Rectal smooth muscle tissue (tissue), 1 donor: Measurements from ENCODE around the gene TXNDC11.
A peak's percentile ranks its signal among the peaks of the same experiment; 100 is the strongest.

Experiments used
- H3K27ac ChIP-seq: one replicate; pipeline ENCODE4 v1.7.0; 2013; ENCODE audit warnings: low read depth, low read length, inconsistent platforms
- H3K27me3 ChIP-seq: one replicate; pipeline ENCODE4 v1.7.0; 2013; ENCODE audit warnings: low read length; ENCODE audit not compliant: control insufficient read depth, insufficient read depth
- H3K36me3 ChIP-seq: one replicate; pipeline ENCODE4 v1.7.0; 2013; ENCODE audit warnings: low read length; ENCODE audit not compliant: control insufficient read depth, insufficient read depth
- H3K4me1 ChIP-seq: one replicate; pipeline ENCODE4 v1.7.0; 2013; ENCODE audit warnings: low read length; ENCODE audit not compliant: control insufficient read depth, insufficient read depth
- H3K4me3 ChIP-seq: one replicate; pipeline ENCODE4 v1.7.0; 2013; ENCODE audit warnings: low read length
- H3K9ac ChIP-seq: one replicate; pipeline ENCODE4 v1.7.0; 2013; ENCODE audit warnings: low read length

Gene TXNDC11

DNA sequence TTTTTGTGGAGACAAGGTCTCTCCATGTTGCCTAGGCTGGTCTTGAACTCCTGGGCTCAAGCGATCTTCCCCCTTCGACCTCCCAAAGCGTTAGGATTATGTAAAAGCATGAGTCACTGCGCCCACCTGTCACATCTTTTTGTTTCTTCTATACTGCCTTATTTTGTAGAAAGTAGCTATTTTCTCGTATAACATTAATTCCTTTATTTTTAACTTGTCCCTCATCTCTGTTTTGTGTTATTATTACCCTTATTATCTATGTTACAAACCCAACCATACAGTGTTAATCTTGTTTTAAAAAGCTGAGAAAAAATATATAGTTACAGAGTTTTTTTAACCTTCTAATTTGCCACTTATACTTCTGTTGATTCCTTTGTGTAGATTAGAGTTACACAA lies 1.4 kb upstream of the TXNDC11 start:
- Histone ChIP-seq H3K9ac (no peak overlapping the region), H3K27ac (no peak overlapping the region)

DNA sequence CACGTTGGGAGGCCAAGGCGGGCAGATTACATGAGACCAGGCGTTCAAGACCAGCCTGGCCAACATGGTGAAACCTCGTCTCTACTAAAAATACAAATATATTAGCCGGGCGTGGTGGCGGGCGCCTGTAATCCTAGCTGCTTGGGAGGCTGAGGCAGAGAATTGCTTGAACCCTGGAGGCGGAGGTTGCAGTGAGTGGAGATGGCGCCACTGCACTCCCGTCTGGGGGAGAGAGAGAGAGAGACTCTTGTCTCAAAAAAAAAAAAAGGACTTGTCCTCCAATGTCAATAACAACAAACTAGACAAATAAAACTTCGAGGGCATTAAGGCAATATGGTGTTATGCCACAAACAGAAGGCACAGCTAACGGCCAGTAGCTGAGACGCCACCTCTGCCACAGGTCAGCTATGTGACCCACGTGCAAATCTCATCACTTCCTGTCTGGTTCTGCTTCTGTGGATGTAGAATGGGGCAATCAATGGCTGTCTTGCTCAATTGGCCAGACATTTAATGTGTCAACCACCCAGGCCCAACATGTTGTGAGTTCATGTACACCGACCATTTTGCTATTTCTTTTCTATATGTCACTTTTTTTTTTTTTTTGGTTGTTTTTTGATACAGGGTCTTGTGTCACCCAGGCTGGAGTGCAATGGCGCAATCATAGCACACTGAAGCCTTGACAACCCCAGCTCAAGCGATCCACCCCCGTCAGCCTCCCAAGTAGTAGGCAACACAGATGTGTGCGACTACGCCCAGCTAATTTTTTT lies 834 bp upstream of the TXNDC11 start:
- peak overlapping the region; percentile 95 for H3K27ac ChIP-seq
- H3K27me3 ChIP-seq: no peaks in the 10 kb centered on the region
- H3K4me1 ChIP-seq: peaks cover 14% of the 10 kb centered on the region
- H3K9ac ChIP-seq: peak overlapping the region; percentile 65
- peak overlapping the region; percentile 76 for H3K4me3 ChIP-seq
- H3K36me3 ChIP-seq: peaks cover 2% of the 10 kb centered on the region

More for the DNA sequence above, 1.4 kb upstream of the TXNDC11 start:
- H3K36me3 ChIP-seq: peaks cover 2% of the 10 kb centered on the region
- H3K27me3 ChIP-seq: no peaks in the 10 kb centered on the region
- peak overlapping the region; percentile 76 for H3K4me3 ChIP-seq
- H3K4me1 ChIP-seq: peaks cover 14% of the 10 kb centered on the region

DNA sequence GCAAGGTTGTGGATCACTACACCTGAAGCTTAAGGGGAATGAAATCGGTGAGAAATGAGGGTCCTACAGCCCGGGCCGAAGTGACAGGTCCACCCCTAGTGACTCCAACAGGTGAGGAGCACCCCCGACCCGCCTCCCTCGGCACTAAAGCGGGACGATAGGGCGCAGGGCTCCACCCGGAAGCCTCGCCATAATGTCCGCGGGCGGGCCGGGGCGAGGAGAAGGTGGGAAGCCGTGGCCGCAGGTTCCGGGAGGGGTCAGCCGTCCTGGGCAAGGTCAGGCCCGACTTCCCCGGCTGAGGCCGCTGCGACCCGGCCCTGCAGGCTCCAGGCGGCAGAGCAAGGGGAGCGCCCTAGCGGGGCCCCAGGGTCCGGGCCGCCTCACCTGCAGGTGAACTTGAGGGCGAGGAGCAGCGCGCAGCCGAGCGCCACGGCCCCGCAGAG lies 543 bp downstream of the TXNDC11 start:
- H3K27ac ChIP-seq: peak overlapping the region; percentile 95
- H3K4me1 ChIP-seq: peaks cover 14% of the 10 kb centered on the region
- peak overlapping the region; percentile 63 for H3K9ac ChIP-seq
- H3K36me3 ChIP-seq: no peaks in the 10 kb centered on the region
- H3K27me3 ChIP-seq: no peaks in the 10 kb centered on the region
- H3K4me3 ChIP-seq: peak overlapping the region; percentile 70

DNA sequence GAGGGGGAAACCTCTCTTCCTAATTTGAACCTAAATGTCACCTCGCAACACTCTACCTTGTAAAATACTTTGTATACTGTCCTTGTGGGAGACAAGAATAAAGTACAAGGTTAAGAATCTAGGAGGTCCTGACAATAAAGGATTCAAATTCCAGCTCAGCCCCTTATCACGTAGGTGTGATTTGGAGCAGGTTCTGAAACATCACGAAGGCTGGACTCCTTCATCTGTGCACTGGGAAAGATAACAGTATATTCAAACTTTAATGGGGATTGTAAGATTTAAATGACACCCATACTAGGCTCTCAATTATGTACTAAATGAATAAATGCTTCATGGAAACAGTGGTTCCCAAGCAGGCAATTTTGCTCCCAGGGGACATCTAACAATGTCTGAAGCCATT lies 2.1 kb downstream of the TXNDC11 start:
- H3K4me1 ChIP-seq: peaks cover 19% of the 10 kb centered on the region

DNA sequence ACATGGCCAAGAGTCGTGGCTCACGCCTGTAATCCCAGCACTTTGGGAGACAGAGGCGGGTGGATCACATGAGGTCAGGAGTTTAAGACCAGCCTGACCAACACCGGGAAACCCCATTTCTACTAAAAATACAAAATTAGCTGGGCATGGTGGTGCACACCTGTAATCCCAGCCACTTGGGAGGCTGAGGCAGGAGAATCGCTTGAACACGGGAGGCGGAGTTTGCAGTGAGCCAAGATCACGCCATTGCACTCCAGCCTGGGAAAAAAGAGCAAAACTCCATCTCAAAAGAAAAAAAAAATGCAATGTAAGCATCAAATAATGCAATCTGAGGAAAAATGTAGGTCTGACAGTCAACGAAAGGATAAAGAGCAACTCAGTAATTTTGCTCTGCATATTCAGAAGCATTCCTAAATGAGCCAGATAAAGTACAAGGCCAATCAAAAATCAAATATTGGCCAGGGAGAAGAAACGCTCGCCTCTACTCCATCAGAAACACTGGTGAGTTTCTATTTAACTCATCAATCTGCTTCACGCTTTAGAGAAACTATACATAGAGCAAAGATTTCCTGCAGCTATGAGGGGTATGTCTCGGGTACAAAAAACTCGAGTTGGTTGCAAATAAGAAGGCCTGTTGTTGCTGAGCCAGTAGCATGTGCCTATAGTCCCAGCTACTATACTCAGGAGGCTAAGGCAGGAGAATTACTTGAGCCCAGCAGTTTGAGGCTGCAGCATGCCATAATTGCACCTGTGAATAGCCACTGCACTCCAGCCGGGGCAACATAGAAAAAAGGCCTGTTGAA lies 3.7 kb downstream of the TXNDC11 start:
- Histone ChIP-seq H3K9ac (no peak overlapping the region), H3K4me1 (peaks cover 19% of the 10 kb centered on the region), H3K4me3 (peak overlapping the region; percentile 9), H3K27ac (no peak overlapping the region), H3K36me3 (peaks cover 12% of the 10 kb centered on the region), H3K27me3 (no peaks in the 10 kb centered on the region)

More for the DNA sequence above, 2.1 kb downstream of the TXNDC11 start:
- H3K4me3 ChIP-seq: peak overlapping the region; percentile 70
- H3K27me3 ChIP-seq: no peaks in the 10 kb centered on the region
- H3K36me3 ChIP-seq: peaks cover 5% of the 10 kb centered on the region
- H3K9ac ChIP-seq: no peak overlapping the region
- peak overlapping the region; percentile 20 for H3K27ac ChIP-seq

DNA sequence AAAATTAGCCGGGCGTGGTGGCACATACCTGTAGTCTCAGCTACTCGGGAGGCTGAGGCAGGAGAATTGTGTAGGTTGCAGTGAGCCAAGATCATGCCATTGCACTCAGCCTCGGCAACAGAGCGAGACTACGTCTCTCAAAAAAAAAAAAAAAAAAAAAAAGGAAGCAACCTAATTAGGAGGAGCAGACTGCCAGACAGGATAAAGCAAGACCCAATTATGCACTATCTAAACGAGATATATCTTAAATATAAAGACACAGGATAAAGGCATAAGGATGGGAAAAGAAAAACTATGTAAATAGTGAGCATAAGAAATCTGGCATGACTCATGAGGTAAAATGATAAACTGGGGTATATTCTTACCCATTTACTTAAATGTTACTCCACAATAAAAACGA lies 4.9 kb downstream of the TXNDC11 start:
- Histone ChIP-seq H3K9ac (no peak overlapping the region), H3K4me3 (no peak overlapping the region), H3K36me3 (peaks cover 12% of the 10 kb centered on the region), H3K27ac (no peak overlapping the region), H3K4me1 (peaks cover 19% of the 10 kb centered on the region), H3K27me3 (no peaks in the 10 kb centered on the region)

DNA sequence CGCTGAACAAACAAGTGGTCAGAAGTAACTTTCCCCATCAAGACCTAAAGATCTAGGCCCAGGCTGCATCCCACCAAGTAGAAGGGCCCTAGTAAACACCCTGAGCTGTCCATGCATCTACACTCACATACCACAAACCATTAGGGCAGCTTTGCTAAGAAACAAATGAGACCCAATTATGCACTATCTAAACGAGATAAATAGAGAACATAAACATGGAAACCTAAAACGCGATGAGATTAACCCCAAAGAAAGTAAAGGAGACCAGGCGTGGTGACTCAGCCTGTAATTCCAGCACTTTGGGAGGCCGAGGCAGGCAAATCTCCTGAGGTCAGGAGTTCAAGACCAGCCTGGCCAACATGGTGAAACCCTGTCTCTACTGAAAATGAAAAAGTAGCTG lies 5.8 kb downstream of the TXNDC11 start:
- Histone ChIP-seq H3K36me3 (peaks cover 18% of the 10 kb centered on the region), H3K9ac (no peak overlapping the region), H3K27ac (no peak overlapping the region), H3K27me3 (no peaks in the 10 kb centered on the region), H3K4me1 (peaks cover 19% of the 10 kb centered on the region), H3K4me3 (no peak overlapping the region)

DNA sequence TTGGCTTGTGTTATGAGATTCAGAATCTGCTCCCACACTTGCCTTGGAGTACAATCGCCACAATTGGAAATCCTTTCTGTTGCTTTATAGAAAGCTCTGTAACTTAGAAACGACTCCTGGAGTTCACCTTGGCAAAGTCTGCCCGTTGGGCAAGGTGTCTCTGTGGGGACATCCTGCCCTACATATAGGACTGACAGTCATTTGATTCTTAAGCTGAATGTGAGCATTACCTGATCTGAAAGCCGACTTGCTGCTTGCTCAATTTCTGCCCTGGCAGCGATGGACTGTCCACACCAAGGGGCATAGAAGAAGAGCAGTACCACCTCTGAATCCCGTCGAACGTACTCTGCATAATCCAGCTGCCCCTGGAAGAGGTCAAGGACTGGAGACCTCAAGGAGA lies 6.9 kb downstream of the TXNDC11 start:
- no peak overlapping the region for H3K4me3 ChIP-seq
- peaks cover 12% of the 10 kb centered on the region for H3K4me1 ChIP-seq
- no peak overlapping the region for H3K9ac ChIP-seq
- no peaks in the 10 kb centered on the region for H3K27me3 ChIP-seq
- peaks cover 19% of the 10 kb centered on the region for H3K36me3 ChIP-seq
- H3K27ac ChIP-seq: no peak overlapping the region

DNA sequence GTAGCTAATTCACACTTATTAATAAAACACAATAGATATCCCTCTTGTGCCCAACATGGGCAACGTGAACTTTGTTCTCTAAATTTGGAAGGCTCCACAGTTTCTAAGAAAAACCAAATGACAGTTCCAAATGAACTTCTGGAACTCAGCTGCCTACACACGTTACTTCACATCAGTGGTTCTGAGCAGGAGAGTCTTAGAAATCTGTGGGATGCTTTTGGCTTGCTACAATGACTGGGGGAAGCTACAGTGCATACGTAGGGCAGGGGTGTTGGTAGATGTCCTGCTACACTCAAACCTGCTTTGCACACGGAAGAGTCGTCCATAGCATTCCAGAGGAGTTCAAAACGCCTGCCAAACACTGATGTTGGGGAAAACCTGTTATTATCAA lies 8.0 kb downstream of the TXNDC11 start:
- H3K4me1 ChIP-seq: peaks cover 5% of the 10 kb centered on the region
- no peak overlapping the region for H3K4me3 ChIP-seq
- no peaks in the 10 kb centered on the region for H3K27me3 ChIP-seq
- H3K27ac ChIP-seq: peak overlapping the region; percentile 27
- H3K36me3 ChIP-seq: peaks cover 19% of the 10 kb centered on the region
- no peak overlapping the region for H3K9ac ChIP-seq

DNA sequence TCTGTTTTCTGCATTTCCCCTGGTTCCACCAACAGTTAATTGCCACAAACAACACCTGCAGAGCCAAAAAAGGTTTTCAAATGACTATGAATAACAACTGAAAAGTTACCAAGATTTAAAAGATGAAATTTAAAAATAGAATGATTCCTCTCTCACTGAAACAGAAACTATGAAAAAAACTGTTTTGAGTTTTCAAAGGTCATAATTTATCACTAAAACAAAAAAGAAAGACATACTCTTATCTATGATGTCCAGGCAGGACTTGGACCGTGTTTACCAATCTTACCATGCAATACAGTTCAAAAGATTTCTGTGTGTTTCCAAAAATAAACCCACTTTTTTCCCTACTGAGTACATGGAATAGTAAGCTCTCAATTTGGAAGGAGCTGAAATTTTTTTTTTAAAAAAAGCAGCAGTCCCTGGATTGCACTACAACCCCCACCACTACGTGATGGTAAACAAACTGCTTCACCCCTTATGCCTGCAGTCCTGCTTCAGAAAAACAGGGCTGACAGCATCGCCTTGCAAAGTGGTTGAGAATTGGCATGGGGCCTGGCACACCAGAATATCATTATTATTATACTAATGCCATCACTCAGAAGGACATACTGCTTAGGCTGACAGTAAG lies 8.5 kb downstream of the TXNDC11 start:
- Histone ChIP-seq H3K4me1 (peaks cover 5% of the 10 kb centered on the region), H3K27ac (peak overlapping the region; percentile 27), H3K36me3 (peaks cover 19% of the 10 kb centered on the region), H3K27me3 (no peaks in the 10 kb centered on the region), H3K9ac (no peak overlapping the region), H3K4me3 (no peak overlapping the region)

DNA sequence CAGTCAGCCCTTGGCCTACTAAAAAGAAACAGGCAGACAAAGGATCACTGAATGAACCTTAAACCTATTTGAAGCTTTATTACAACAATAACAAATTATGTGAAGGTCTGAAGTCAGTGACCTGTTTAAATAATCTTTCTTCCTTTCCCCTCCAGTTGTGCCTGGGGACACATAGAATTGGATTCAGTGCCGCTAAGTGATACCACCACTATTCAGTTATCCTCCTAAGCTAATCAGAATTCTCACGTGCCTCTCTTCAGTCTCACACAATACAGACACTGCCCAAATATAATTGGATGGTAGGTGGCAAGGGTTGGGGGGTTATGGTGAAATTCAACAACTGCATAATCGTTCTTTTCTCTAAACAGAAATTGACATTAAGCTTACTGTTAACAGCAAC lies 11.4 kb downstream of the TXNDC11 start:
- peaks cover 19% of the 10 kb centered on the region for H3K36me3 ChIP-seq
- no peak overlapping the region for H3K27ac ChIP-seq
- no peak overlapping the region for H3K4me3 ChIP-seq
- no peaks in the 10 kb centered on the region for H3K27me3 ChIP-seq
- peaks cover 2% of the 10 kb centered on the region for H3K4me1 ChIP-seq
- no peak overlapping the region for H3K9ac ChIP-seq

DNA sequence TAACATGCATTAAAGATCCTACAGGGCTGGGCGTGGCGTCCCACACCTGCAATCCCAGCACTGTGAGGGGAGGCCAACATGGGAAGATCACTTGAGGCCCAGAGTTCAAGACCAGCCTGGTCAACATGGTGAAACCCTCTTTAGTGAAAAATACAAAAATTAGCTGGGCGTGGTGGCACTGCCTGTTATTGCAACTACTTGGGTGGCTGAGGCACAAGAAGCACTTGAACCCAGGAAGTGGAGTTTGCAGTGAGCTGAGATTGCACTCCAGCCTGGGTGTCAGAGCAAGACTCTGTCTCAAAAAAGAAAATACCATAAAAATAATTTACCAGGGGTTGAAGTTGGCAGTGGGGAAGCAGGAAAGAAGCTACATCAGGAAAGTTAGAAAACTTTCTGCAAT lies 12.9 kb downstream of the TXNDC11 start:
- peaks cover 8% of the 10 kb centered on the region for H3K36me3 ChIP-seq
- no peak overlapping the region for H3K4me3 ChIP-seq
- H3K9ac ChIP-seq: no peak overlapping the region
- H3K27ac ChIP-seq: no peak overlapping the region
- H3K27me3 ChIP-seq: no peaks in the 10 kb centered on the region
- H3K4me1 ChIP-seq: no peaks in the 10 kb centered on the region
